ENCODE measurements around the gene KIF17.
A peak's percentile ranks its signal among the peaks of the same experiment; 100 is the strongest.

KIF17 gene

GRCh38 chr1:20666804-20667203, 51.0 kb downstream of the KIF17 start:
- no peak overlapping the region for H3K4me3 ChIP-seq (ENCODE audit: severe bottlenecking)
- H3K36me3 ChIP-seq (ENCODE audit: low read depth): no peaks in the 10 kb centered on the region
- H3K27ac ChIP-seq (ENCODE audit: poor library complexity, severe bottlenecking): no peak overlapping the region
- no peaks in the 10 kb centered on the region for H3K4me1 ChIP-seq (ENCODE audit: insufficient read depth, poor library complexity, severe bottlenecking)
- no peak for DNase-seq (ENCODE audit: low spot score)
- no peaks in the 10 kb centered on the region for H3K9me3 ChIP-seq (ENCODE audit: severe bottlenecking)
- H3K27me3 ChIP-seq (ENCODE audit: insufficient read depth, poor library complexity, severe bottlenecking): no peaks in the 10 kb centered on the region
- TF ChIP-seq, protein P1, sequence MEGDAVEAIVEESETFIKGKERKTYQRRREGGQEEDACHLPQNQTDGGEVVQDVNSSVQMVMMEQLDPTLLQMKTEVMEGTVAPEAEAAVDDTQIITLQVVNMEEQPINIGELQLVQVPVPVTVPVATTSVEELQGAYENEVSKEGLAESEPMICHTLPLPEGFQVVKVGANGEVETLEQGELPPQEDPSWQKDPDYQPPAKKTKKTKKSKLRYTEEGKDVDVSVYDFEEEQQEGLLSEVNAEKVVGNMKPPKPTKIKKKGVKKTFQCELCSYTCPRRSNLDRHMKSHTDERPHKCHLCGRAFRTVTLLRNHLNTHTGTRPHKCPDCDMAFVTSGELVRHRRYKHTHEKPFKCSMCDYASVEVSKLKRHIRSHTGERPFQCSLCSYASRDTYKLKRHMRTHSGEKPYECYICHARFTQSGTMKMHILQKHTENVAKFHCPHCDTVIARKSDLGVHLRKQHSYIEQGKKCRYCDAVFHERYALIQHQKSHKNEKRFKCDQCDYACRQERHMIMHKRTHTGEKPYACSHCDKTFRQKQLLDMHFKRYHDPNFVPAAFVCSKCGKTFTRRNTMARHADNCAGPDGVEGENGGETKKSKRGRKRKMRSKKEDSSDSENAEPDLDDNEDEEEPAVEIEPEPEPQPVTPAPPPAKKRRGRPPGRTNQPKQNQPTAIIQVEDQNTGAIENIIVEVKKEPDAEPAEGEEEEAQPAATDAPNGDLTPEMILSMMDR (IDR thresholded peaks at IDR 0.05; ENCODE audit: poor library complexity, severe bottlenecking): no peak
- peak; percentile 66; the same call in 2 of the 3 replicates for ATAC-seq (ENCODE audit: low read depth)

DNA sequence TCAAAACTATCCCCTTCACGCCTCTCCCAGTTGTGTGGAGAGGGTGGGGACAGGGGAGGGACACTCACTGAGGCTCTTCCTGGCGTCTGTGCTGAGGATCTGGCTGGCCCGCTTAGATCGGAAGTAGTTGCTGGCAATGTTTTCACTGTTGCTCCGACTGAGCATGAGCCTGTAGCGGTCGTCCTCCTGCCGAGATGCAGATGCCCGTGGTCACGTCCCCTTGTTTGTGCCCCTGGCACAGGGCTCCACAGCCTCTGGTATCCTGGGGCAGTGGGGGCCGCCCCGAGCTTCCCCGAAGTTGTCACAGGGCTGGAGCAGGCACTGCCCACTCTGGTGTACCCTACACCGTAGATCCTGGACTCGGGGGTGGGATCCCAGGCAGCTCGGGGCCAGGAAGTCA, 51.7 kb downstream of the KIF17 start:
- Histone ChIP-seq H3K27me3 (ENCODE audit: insufficient read depth, poor library complexity, severe bottlenecking) (no peaks in the 10 kb centered on the region), H3K4me1 (ENCODE audit: insufficient read depth, poor library complexity, severe bottlenecking) (no peaks in the 10 kb centered on the region), H3K4me3 (ENCODE audit: severe bottlenecking) (no peak overlapping the region), H3K36me3 (ENCODE audit: low read depth) (no peaks in the 10 kb centered on the region), H3K27ac (ENCODE audit: poor library complexity, severe bottlenecking) (no peak overlapping the region), H3K9me3 (ENCODE audit: severe bottlenecking) (no peaks in the 10 kb centered on the region)
- DNase-seq (ENCODE audit: low spot score) (no peak), ATAC-seq (ENCODE audit: low read depth) (no peak)
- TF ChIP-seq, protein P1 (IDR thresholded peaks at IDR 0.05; ENCODE audit: poor library complexity, severe bottlenecking): no peak

DNA sequence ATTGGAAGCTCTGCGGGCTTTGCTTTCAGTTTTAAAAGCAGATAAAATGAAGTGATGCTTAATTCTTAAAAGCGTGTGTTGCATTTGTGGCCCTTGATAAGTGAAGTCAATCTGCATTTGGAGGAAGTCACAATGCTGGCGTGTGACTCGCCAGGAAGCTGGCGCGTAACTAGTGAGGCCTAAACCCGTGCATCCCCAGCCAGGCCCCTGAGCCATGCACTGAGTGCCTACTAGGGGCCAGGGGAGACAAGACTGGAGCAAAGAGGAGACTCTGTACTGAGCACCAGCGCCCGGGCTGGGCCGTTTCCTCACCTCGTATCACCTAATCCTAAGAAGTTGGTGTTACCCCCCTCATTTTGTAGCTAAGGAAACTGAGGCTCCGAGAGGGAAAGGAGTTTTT, 52.1 kb downstream of the KIF17 start:
- Histone ChIP-seq H3K9me3 (ENCODE audit: severe bottlenecking) (no peaks in the 10 kb centered on the region), H3K36me3 (ENCODE audit: low read depth) (no peaks in the 10 kb centered on the region), H3K27ac (ENCODE audit: poor library complexity, severe bottlenecking) (no peak overlapping the region), H3K27me3 (ENCODE audit: insufficient read depth, poor library complexity, severe bottlenecking) (no peaks in the 10 kb centered on the region), H3K4me1 (ENCODE audit: insufficient read depth, poor library complexity, severe bottlenecking) (no peaks in the 10 kb centered on the region), H3K4me3 (ENCODE audit: severe bottlenecking) (no peak overlapping the region)
- TF ChIP-seq, protein P1 (IDR thresholded peaks at IDR 0.05; ENCODE audit: poor library complexity, severe bottlenecking): no peak
- DNase-seq (ENCODE audit: low spot score): no peak
- ATAC-seq (ENCODE audit: low read depth): no peak

- ATAC-seq (ENCODE audit: low read depth) (no peak), DNase-seq (ENCODE audit: low spot score) (no peak)
- Histone ChIP-seq H3K27ac (ENCODE audit: poor library complexity, severe bottlenecking) (no peak overlapping the region), H3K27me3 (ENCODE audit: insufficient read depth, poor library complexity, severe bottlenecking) (no peaks in the 10 kb centered on the region), H3K9me3 (ENCODE audit: severe bottlenecking) (no peaks in the 10 kb centered on the region), H3K4me1 (ENCODE audit: insufficient read depth, poor library complexity, severe bottlenecking) (peaks cover 7% of the 10 kb centered on the region), H3K36me3 (ENCODE audit: low read depth) (peaks cover 11% of the 10 kb centered on the region), H3K4me3 (ENCODE audit: severe bottlenecking) (no peak overlapping the region)
- TF ChIP-seq, protein P1 (IDR thresholded peaks at IDR 0.05; ENCODE audit: poor library complexity, severe bottlenecking): no peak
Observed at GRCh38 chr1:20663969-20664715, 53.7 kb downstream of the KIF17 start.

GRCh38 chr1:20663365-20663764, 54.4 kb downstream of the KIF17 start:
- DNase-seq (ENCODE audit: low spot score) (no peak), ATAC-seq (ENCODE audit: low read depth) (no peak)
- H3K27ac ChIP-seq (ENCODE audit: poor library complexity, severe bottlenecking): no peak overlapping the region
- TF ChIP-seq, protein P1 (IDR thresholded peaks at IDR 0.05; ENCODE audit: poor library complexity, severe bottlenecking): no peak
- no peaks in the 10 kb centered on the region for H3K27me3 ChIP-seq (ENCODE audit: insufficient read depth, poor library complexity, severe bottlenecking)
- peaks cover 7% of the 10 kb centered on the region for H3K4me1 ChIP-seq (ENCODE audit: insufficient read depth, poor library complexity, severe bottlenecking)
- H3K9me3 ChIP-seq (ENCODE audit: severe bottlenecking): no peaks in the 10 kb centered on the region
- H3K36me3 ChIP-seq (ENCODE audit: low read depth): peaks cover 19% of the 10 kb centered on the region
- H3K4me3 ChIP-seq (ENCODE audit: severe bottlenecking): no peak overlapping the region
